GM12891 (cell line): ENCODE data around the gene LRIT2.

Source experiments
- POLR2A ChIP-seq: IDR thresholded peaks from 2 replicates; pipeline ENCODE4 v1.6.1; 2011; ENCODE audit warnings: low read depth, low read length, control low read depth
- POLR2AphosphoS5 ChIP-seq: IDR thresholded peaks from 2 replicates; pipeline ENCODE4 v1.6.1; 2011; ENCODE audit warnings: low read depth, low read length, control low read depth
- SPI1 ChIP-seq: IDR thresholded peaks from 2 replicates; pipeline ENCODE4 v1.6.1; 2011; ENCODE audit warnings: low read depth, low read length, control low read depth
- TAF1 ChIP-seq: IDR thresholded peaks from 2 replicates; pipeline ENCODE4 v1.6.1; 2011; ENCODE audit warnings: low read depth, low read length, control low read depth

DNA sequence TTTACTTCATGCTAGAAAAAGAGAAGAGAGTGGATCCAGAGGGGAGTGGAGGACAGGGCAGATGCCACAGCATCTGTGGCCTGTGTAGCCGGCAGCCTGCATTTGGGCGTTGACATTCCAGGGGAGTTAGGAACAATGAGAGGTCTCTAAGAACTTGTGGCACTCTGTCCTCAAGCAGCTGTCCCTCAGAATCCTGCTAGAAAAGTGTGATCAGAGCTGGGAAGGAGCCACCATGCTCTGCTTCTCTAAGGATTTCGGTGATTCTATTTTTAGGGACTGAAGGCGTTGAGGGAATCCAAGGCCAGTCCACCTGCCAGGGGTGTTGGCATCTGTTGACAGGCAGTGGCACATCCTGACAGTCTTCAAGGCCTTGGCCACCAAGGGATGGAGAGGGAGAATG, 7.6 kb downstream of the LRIT2 start:
- no peak for TF ChIP-seq POLR2A
- no peak for TF ChIP-seq SPI1
- no peak for TF ChIP-seq TAF1
- TF ChIP-seq POLR2AphosphoS5: no peak
